ENCODE data around the gene TPRG1.

TPRG1 gene

DNA sequence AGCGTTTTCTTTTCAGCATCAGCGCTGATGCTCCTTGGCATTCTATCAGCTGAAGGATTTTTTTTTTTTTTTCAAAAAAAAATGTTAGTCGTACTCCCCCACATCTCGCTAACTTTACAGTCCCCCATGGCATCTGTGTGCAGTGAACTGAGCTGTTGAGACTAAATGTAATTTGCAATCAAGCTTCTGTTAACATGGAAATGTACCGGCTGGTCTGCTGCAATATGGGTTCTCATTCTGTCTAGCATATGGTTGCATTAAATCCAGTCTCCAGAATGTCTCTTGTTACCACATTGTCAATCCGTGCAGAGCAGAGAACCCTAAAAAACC is 32.2 kb upstream of the TPRG1 start:
- Histone ChIP-seq H3K4me2 (ENCODE audit: low read length) (no peak overlapping the region), H3K27me3 (ENCODE audit: control insufficient read depth, insufficient read depth, low read length) (no peaks in the 10 kb centered on the region), H3K36me3 (ENCODE audit: control insufficient read depth, insufficient read depth, low read length) (no peaks in the 10 kb centered on the region), H3K27ac (no peak overlapping the region), H3K4me1 (no peaks in the 10 kb centered on the region), H3K79me2 (no peaks in the 10 kb centered on the region), H2AFZ (no peak overlapping the region), H3K4me3 (ENCODE audit: low read depth, low read length) (no peak overlapping the region), H3K9me3 (ENCODE audit: control insufficient read depth, low read length) (no peaks in the 10 kb centered on the region), H3K9ac (no peak overlapping the region)
- TF ChIP-seq, protein P1, sequence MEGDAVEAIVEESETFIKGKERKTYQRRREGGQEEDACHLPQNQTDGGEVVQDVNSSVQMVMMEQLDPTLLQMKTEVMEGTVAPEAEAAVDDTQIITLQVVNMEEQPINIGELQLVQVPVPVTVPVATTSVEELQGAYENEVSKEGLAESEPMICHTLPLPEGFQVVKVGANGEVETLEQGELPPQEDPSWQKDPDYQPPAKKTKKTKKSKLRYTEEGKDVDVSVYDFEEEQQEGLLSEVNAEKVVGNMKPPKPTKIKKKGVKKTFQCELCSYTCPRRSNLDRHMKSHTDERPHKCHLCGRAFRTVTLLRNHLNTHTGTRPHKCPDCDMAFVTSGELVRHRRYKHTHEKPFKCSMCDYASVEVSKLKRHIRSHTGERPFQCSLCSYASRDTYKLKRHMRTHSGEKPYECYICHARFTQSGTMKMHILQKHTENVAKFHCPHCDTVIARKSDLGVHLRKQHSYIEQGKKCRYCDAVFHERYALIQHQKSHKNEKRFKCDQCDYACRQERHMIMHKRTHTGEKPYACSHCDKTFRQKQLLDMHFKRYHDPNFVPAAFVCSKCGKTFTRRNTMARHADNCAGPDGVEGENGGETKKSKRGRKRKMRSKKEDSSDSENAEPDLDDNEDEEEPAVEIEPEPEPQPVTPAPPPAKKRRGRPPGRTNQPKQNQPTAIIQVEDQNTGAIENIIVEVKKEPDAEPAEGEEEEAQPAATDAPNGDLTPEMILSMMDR (IDR thresholded peaks at IDR 0.05): no peak

DNA sequence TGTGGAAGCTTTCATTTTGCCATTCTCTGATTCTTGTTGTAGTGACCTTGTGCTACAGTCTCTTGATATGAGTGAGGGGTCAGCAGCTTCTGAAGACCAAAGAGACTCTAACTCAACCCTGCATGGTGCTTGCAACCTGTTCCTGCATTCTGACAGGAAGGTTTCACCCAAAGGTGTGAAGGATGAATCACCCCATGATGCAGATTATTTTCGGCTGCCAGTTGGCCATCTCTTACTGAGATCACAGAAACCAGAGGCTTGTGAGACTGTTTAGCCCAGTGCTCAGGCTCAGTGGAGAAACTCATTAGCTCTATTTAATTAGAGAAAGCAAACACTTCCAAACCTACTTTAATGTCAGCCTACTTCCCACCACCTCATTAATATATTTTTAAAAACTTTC is 29.2 kb upstream of the TPRG1 start:
- H3K4me2 ChIP-seq (ENCODE audit: low read length): no peak overlapping the region
- H3K9ac ChIP-seq: no peak overlapping the region
- H3K4me1 ChIP-seq: no peaks in the 10 kb centered on the region
- TF ChIP-seq, protein P1 (IDR thresholded peaks at IDR 0.05): no peak
- no peak overlapping the region for H3K4me3 ChIP-seq (ENCODE audit: low read depth, low read length)
- H3K79me2 ChIP-seq: no peaks in the 10 kb centered on the region
- no peak overlapping the region for H2AFZ ChIP-seq
- no peaks in the 10 kb centered on the region for H3K36me3 ChIP-seq (ENCODE audit: control insufficient read depth, insufficient read depth, low read length)
- H3K27me3 ChIP-seq (ENCODE audit: control insufficient read depth, insufficient read depth, low read length): no peaks in the 10 kb centered on the region
- no peak overlapping the region for H3K27ac ChIP-seq
- H3K9me3 ChIP-seq (ENCODE audit: control insufficient read depth, low read length): no peaks in the 10 kb centered on the region

DNA sequence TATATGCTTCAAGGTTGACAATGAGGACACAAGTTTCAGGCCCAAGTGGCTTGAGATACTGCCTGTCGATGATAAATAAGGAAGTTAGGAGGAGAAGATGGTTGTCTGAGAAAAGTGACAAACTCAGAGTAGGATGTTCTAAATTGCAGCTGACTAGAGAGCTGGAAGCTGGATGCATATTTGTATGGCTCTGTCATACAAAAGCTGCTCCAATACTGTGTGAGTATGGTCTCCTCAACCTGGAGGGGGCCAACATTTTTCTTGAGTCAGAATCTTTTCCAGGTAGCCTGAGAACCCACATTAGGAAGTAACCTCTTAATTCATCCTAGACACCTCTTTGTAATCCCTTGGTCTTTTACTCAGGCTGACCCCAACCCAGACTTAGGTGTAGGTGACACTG is 28.4 kb upstream of the TPRG1 start:
- TF ChIP-seq, protein P1 (IDR thresholded peaks at IDR 0.05): no peak
- no peak overlapping the region for H3K4me3 ChIP-seq (ENCODE audit: low read depth, low read length)
- no peaks in the 10 kb centered on the region for H3K79me2 ChIP-seq
- no peaks in the 10 kb centered on the region for H3K9me3 ChIP-seq (ENCODE audit: control insufficient read depth, low read length)
- H3K27me3 ChIP-seq (ENCODE audit: control insufficient read depth, insufficient read depth, low read length): no peaks in the 10 kb centered on the region
- H3K9ac ChIP-seq: no peak overlapping the region
- no peaks in the 10 kb centered on the region for H3K36me3 ChIP-seq (ENCODE audit: control insufficient read depth, insufficient read depth, low read length)
- no peak overlapping the region for H3K27ac ChIP-seq
- H3K4me1 ChIP-seq: no peaks in the 10 kb centered on the region
- no peak overlapping the region for H3K4me2 ChIP-seq (ENCODE audit: low read length)
- H2AFZ ChIP-seq: no peak overlapping the region

DNA sequence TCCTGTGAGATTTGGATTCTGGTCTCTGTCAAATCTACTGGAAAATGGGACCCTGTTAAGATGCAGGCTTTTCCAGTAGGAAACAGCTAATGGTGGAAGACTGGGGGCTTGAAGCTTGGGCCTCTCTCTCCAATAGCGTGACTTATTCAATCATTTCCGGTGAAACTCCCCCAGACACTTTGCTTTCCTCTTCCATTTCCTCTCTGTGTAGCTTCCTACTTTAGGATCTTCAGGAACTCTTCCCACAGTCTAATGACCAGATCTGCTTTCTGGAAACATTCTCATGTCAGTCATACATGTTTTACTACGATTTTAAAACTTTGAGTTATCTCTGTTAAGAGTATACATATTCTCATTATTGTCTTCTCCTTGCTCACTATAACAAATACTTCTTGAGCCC is 28.0 kb upstream of the TPRG1 start:
- TF ChIP-seq, protein P1 (IDR thresholded peaks at IDR 0.05): no peak
- Histone ChIP-seq H2AFZ (no peak overlapping the region), H3K4me3 (ENCODE audit: low read depth, low read length) (no peak overlapping the region), H3K27ac (no peak overlapping the region), H3K9me3 (ENCODE audit: control insufficient read depth, low read length) (no peaks in the 10 kb centered on the region), H3K36me3 (ENCODE audit: control insufficient read depth, insufficient read depth, low read length) (no peaks in the 10 kb centered on the region), H3K79me2 (no peaks in the 10 kb centered on the region), H3K27me3 (ENCODE audit: control insufficient read depth, insufficient read depth, low read length) (no peaks in the 10 kb centered on the region), H3K4me1 (no peaks in the 10 kb centered on the region), H3K4me2 (ENCODE audit: low read length) (no peak overlapping the region), H3K9ac (no peak overlapping the region)

DNA sequence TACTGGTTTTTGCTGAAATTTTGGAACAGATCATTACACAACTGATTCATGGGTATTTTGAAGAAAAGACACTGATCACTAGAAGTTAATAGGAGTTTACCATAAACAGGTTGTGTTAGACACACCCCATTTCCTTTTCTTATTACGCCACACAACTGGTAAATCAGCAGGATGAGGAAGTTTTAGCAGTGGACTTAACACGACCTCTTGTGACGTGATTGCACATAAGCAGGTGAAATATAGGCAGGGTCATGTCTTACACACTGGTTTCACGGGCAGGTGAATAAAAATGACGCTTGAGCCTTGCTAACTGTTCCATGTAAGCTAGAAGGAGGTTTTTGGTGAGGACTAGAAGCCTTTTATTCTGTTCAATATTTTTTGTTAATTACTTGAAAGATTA is 27.1 kb upstream of the TPRG1 start:
- H3K79me2 ChIP-seq: no peaks in the 10 kb centered on the region
- H3K27me3 ChIP-seq (ENCODE audit: control insufficient read depth, insufficient read depth, low read length): no peaks in the 10 kb centered on the region
- H3K4me1 ChIP-seq: no peaks in the 10 kb centered on the region
- no peak overlapping the region for H3K9ac ChIP-seq
- H3K36me3 ChIP-seq (ENCODE audit: control insufficient read depth, insufficient read depth, low read length): no peaks in the 10 kb centered on the region
- no peak overlapping the region for H3K4me2 ChIP-seq (ENCODE audit: low read length)
- H3K27ac ChIP-seq: no peak overlapping the region
- no peaks in the 10 kb centered on the region for H3K9me3 ChIP-seq (ENCODE audit: control insufficient read depth, low read length)
- no peak overlapping the region for H2AFZ ChIP-seq
- TF ChIP-seq, protein P1 (IDR thresholded peaks at IDR 0.05): no peak
- no peak overlapping the region for H3K4me3 ChIP-seq (ENCODE audit: low read depth, low read length)

Measured in parathyroid adenoma (tissue), 2 donors.